Hepatocyte (in vitro differentiated cells): ENCODE results near the gene RHOH. TPM values are rescaled to one million over a fixed set of nuclear protein-coding genes. Genes with fewer than 3 reads are reported as not detected.

Source experiments
- DNase-seq: peaks from one replicate; pipeline ENCODE4 v3.0.0-alpha.2; 2016; ENCODE audit warnings: low spot score
- H2AFZ ChIP-seq: fragments of 200-600 bp; sonication (generic); 2 replicates; pipeline ENCODE4 v1.6.0; 2016; ENCODE audit warnings: antibody characterized with exemption, mild to moderate bottlenecking
- H3K27ac ChIP-seq: fragments of 200-600 bp; sonication (generic); 2 replicates; pipeline ENCODE4 v1.5.1; 2016; ENCODE audit warnings: mild to moderate bottlenecking
- H3K27me3 ChIP-seq: fragments of 200-600 bp; sonication (generic); 2 replicates; pipeline ENCODE4 v1.6.1; 2016
- H3K36me3 ChIP-seq: fragments of 200-600 bp; sonication (generic); replicated peaks from 2 replicates; pipeline ENCODE4 v1.5.1; 2016; ENCODE audit warnings: low read depth; ENCODE audit not compliant: insufficient read depth
- H3K4me1 ChIP-seq: fragments of 200-600 bp; sonication (generic); 2 replicates; pipeline ENCODE4 v1.5.1; 2016; ENCODE audit warnings: mild to moderate bottlenecking, moderate library complexity; ENCODE audit not compliant: insufficient read depth
- H3K4me2 ChIP-seq: fragments of 200-600 bp; sonication (generic); 2 replicates; pipeline ENCODE4 v1.6.0; 2016
- H3K4me3 ChIP-seq: fragments of 200-600 bp; sonication (generic); 2 replicates; pipeline ENCODE4 v1.5.1; 2016; ENCODE audit warnings: mild to moderate bottlenecking
- H3K79me2 ChIP-seq: fragments of 200-600 bp; sonication (generic); 2 replicates; pipeline ENCODE4 v1.6.0; 2017; ENCODE audit warnings: mild to moderate bottlenecking
- H3K9me2 ChIP-seq: fragments of 200-600 bp; sonication (generic); replicated peaks from 2 replicates; pipeline ENCODE4 v1.6.0; 2017; ENCODE audit warnings: mild to moderate bottlenecking; ENCODE audit not compliant: insufficient read depth
- H3K9me3 ChIP-seq: fragments of 200-600 bp; sonication (generic); 2 replicates; pipeline ENCODE4 v1.5.1; 2016; ENCODE audit warnings: low read depth, mild to moderate bottlenecking
- H4K20me1 ChIP-seq: fragments of 200-600 bp; sonication (generic); 2 replicates; pipeline ENCODE4 v1.6.0; 2016; ENCODE audit warnings: mild to moderate bottlenecking; ENCODE audit not compliant: insufficient read depth, poor library complexity, severe bottlenecking
- EZH2 ChIP-seq: fragments of 200-600 bp; sonication (generic); IDR thresholded peaks from 2 replicates; pipeline ENCODE4 v1.6.1; 2016; ENCODE audit warnings: antibody characterized with exemption, mild to moderate bottlenecking, borderline replicate concordance
- EZH2phosphoT487 ChIP-seq: fragments of 200-600 bp; sonication (generic); IDR thresholded peaks from one replicate; pipeline ENCODE4 v1.6.1; 2018; ENCODE audit warnings: antibody characterized with exemption, mild to moderate bottlenecking, low read depth, moderate library complexity; ENCODE audit not compliant: unreplicated experiment, severe bottlenecking
- WGBS: methylation state at CpG from one replicate; pipeline ENCODE4 v1.1.6; 2016; ENCODE audit warnings: low lambda C conversion rate; ENCODE audit errors: missing lambda C conversion rate; 5-methylcytosine and 5-hydroxymethylcytosine counted together
- polyA plus RNA-seq: library from polyadenylated mRNA; unstranded; fragments of >200 nt; fragmentation: Nextera tagmentation; extraction: Ambion mirVana; gene quantifications from 2 replicates; pipeline ENCODE4 v1.2.1, GENCODE V29; 2016
- total RNA-seq: library from RNA; depleted of rRNA; stranded (reverse); fragments of >200 nt; gene quantifications from 2 replicates; pipeline ENCODE4 v1.2.3, GENCODE V29; 2014
- TF ChIP-seq, protein P1 (sequence below): fragments of 200-600 bp; sonication (generic); IDR thresholded peaks from 2 replicates; pipeline ENCODE4 v1.5.1; 2016; ENCODE audit warnings: antibody characterized with exemption, mild to moderate bottlenecking; ENCODE audit not compliant: poor library complexity

RHOH gene
- total and polyA plus RNA-seq, 2 experiments from 2014 or later = not detected

DNA sequence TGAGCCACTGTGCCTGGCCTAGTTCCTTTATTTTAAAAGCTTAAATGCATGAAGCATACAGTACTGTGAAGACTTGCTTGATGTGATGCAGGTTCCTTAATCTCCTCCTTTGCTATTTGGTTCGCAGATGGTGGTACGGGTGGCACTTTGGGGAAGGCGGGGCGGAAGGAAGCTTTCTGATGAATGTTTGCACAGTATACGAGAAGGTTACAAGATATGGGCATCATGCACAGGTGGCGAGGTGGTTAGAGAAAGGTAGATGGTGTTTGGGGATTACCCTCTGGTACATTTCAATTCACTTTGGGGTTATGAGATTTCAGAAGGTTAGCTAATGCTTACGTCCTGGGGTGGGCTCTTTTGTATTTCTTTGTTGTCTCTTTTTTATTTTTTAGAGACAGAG lies 17.2 kb downstream of the RHOH start:
- no peaks in the 10 kb centered on the region for H3K36me3 ChIP-seq
- H4K20me1 ChIP-seq = no peaks in the 10 kb centered on the region
- H2AFZ ChIP-seq = no peak overlapping the region
- DNase-seq = no peak
- H3K27ac ChIP-seq = no peak overlapping the region
- TF ChIP-seq EZH2phosphoT487 = no peak
- TF ChIP-seq, protein P1, sequence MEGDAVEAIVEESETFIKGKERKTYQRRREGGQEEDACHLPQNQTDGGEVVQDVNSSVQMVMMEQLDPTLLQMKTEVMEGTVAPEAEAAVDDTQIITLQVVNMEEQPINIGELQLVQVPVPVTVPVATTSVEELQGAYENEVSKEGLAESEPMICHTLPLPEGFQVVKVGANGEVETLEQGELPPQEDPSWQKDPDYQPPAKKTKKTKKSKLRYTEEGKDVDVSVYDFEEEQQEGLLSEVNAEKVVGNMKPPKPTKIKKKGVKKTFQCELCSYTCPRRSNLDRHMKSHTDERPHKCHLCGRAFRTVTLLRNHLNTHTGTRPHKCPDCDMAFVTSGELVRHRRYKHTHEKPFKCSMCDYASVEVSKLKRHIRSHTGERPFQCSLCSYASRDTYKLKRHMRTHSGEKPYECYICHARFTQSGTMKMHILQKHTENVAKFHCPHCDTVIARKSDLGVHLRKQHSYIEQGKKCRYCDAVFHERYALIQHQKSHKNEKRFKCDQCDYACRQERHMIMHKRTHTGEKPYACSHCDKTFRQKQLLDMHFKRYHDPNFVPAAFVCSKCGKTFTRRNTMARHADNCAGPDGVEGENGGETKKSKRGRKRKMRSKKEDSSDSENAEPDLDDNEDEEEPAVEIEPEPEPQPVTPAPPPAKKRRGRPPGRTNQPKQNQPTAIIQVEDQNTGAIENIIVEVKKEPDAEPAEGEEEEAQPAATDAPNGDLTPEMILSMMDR = no peak
- no peak for TF ChIP-seq EZH2
- H3K4me2 ChIP-seq = no peak overlapping the region
- H3K27me3 ChIP-seq = no peaks in the 10 kb centered on the region
- H3K4me3 ChIP-seq = no peak overlapping the region
- no peaks in the 10 kb centered on the region for H3K79me2 ChIP-seq
- H3K4me1 ChIP-seq = no peaks in the 10 kb centered on the region
- H3K9me2 ChIP-seq = no peaks in the 10 kb centered on the region
- H3K9me3 ChIP-seq = no peaks in the 10 kb centered on the region
- WGBS = 94% methylated on average over 7 of the region's 7 CpGs

DNA sequence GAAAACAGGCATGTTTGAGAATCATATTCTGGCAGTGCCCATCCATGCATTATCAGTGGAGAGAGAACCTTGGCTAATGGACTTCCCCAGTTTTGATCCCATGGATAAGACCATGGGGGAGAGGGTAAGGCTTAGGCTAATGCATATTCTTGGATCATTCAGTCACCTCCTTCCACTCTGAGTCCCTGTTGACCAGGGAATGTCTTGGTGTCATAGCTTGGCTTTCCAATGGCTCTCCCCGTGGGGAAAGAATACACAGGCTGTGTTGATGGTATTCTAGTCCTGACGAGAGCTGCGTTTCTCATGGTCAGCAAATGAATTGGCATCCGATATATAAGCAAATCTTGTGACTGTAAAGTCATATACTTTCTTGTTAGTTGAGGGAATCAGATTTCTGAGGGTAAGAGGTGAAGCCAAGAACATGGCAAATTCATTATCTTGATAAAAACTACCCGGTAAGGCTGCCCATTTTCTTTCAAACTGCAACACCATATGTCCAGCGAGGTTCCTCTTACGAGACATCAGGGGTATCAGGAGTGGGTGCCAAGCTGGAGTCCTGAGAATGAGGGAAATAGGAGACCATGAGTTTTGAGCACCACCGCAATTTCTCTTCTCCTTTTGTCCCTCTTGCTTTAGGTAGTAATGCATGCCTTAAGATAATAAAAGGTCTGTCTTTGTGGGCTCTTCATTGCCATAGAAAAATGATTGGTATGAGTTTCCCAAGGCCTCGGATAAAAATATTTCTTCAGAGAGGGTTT lies 18.0 kb downstream of the RHOH start:
- Histone ChIP-seq H3K36me3 (no peaks in the 10 kb centered on the region), H2AFZ (no peak overlapping the region), H3K4me3 (no peak overlapping the region), H3K4me1 (no peaks in the 10 kb centered on the region), H3K4me2 (no peak overlapping the region), H4K20me1 (no peaks in the 10 kb centered on the region), H3K27ac (no peak overlapping the region), H3K79me2 (no peaks in the 10 kb centered on the region), H3K27me3 (no peaks in the 10 kb centered on the region), H3K9me3 (no peaks in the 10 kb centered on the region), H3K9me2 (no peaks in the 10 kb centered on the region)
- no peak for DNase-seq
- no peak for TF ChIP-seq EZH2
- no peak for TF ChIP-seq EZH2phosphoT487
- TF ChIP-seq, protein P1 = no peak
- WGBS = 85% methylated on average over 9 of the region's 9 CpGs

DNA sequence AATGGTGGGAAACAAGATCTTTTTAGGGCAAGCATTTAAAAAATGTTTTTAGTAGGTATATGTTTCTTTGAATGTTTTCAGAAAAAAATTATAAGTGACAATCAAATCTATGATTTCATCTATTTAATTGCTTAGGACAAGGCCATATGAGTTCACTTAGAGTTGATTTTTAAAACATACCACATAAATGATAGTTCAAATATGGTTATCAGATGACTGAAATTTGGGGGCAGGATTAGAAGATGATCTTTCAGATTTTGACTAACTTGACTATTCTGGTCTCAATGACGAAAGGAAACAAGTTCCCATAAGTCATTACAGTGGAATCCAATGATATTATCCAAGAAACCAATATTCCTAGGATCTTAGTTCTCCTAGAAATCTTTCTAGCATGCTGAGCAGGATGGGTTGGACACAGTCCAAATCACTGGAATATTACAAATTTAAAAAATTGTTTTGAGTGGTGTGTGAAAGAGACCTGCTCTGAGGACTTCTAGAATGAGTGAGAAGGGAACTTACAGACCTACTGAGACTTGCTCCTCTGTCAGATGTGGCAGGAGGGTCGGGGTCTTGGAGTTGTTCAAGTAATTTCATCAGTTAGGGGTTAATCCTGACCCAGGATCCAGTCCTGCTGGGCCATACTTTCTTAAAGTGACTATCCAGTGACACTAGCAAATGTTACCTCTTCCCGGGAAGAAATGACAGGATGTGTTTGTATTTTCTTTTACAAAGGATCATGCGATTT lies 20.0 kb downstream of the RHOH start:
- Histone ChIP-seq H2AFZ (no peak overlapping the region), H3K4me3 (no peak overlapping the region)
- 90% methylated on average over 4 of the region's 4 CpGs for WGBS

More for the DNA sequence above, 20.0 kb downstream of the RHOH start:
- no peaks in the 10 kb centered on the region for H3K9me2 ChIP-seq
- no peaks in the 10 kb centered on the region for H3K36me3 ChIP-seq
- H3K27me3 ChIP-seq = no peaks in the 10 kb centered on the region
- no peak overlapping the region for H3K27ac ChIP-seq
- TF ChIP-seq, protein P1 = no peak
- TF ChIP-seq EZH2 (no peak), EZH2phosphoT487 (no peak)
- no peaks in the 10 kb centered on the region for H3K9me3 ChIP-seq
- no peaks in the 10 kb centered on the region for H3K79me2 ChIP-seq
- DNase-seq = no peak
- H3K4me2 ChIP-seq = no peak overlapping the region
- H3K4me1 ChIP-seq = no peaks in the 10 kb centered on the region
- no peaks in the 10 kb centered on the region for H4K20me1 ChIP-seq
